GM12878 (cell line): ENCODE measurements around the gene MAPK8. TPM values are rescaled to one million over a fixed set of nuclear protein-coding genes. Genes with fewer than 3 reads are reported as not detected.

Source experiments
- ASH2L ChIP-seq: fragments of 300-600, 200-600 bp; sonication (generic); IDR thresholded peaks from 2 replicates; pipeline ENCODE4 v1.6.1; 2017; ENCODE audit warnings: low read depth, mild to moderate bottlenecking, borderline replicate concordance
- CBX3 ChIP-seq: fragments of 200-600 bp; sonication (generic); IDR thresholded peaks from 2 replicates; pipeline ENCODE4 v1.6.1; 2016; ENCODE audit warnings: low read depth, borderline replicate concordance
- CREM ChIP-seq: IDR thresholded peaks from 2 replicates; pipeline ENCODE4 v1.6.1; 2014; ENCODE audit warnings: antibody characterized with exemption, low read depth
- E2F4 ChIP-seq: IDR thresholded peaks from 2 replicates; pipeline ENCODE4 v1.6.1; 2012; ENCODE audit warnings: low read depth, low read length, improper control_type of control experiment
- EED ChIP-seq: sonication (generic); IDR thresholded peaks from 2 replicates; pipeline ENCODE4 v1.6.1; 2016; ENCODE audit warnings: antibody characterized with exemption, low read depth
- EGR1 ChIP-seq, 2 experiments: IDR thresholded peaks; 1 replicate in 1 of 2; 2 replicates in 1 of 2; pipeline ENCODE4 v1.6.1; 2011 to 2012; ENCODE audit warnings: low read depth in 2 of 2, low read length in 2 of 2, borderline replicate concordance in 1 of 2, mild to moderate bottlenecking in 1 of 2, moderate library complexity in 1 of 2
- FOXM1 ChIP-seq: IDR thresholded peaks from 2 replicates; pipeline ENCODE4 v1.6.1; 2012; ENCODE audit warnings: low read depth, mild to moderate bottlenecking, inconsistent platforms, low read length, moderate library complexity
- GATAD2B ChIP-seq: fragments of 450-650 bp; conservative IDR thresholded peaks from 2 replicates; pipeline ENCODE4 v1.6.1; 2017; ENCODE audit warnings: low read depth, mild to moderate bottlenecking, moderate library complexity
- IKZF1 ChIP-seq: fragments of 450-650 bp; conservative IDR thresholded peaks from 2 replicates; pipeline ENCODE4 v1.6.1; 2017; ENCODE audit warnings: antibody characterized with exemption, mild to moderate bottlenecking
- LARP7 ChIP-seq: fragments of 450-650 bp; IDR thresholded peaks from 2 replicates; pipeline ENCODE4 v1.6.1; 2017; ENCODE audit warnings: mild to moderate bottlenecking
- MAX ChIP-seq: IDR thresholded peaks from 2 replicates; pipeline ENCODE4 v1.6.1; 2012; ENCODE audit warnings: low read depth, low read length, improper control_type of control experiment
- MYC ChIP-seq: IDR thresholded peaks from 2 replicates; pipeline ENCODE4 v1.6.1; 2011; ENCODE audit warnings: mild to moderate bottlenecking, low read length, moderate library complexity, inconsistent platforms; ENCODE audit not compliant: insufficient read depth, insufficient replicate concordance, insufficient read length, severe bottlenecking
- NFYB ChIP-seq: IDR thresholded peaks from 2 replicates; pipeline ENCODE4 v1.6.1; 2011; ENCODE audit warnings: low read depth, mild to moderate bottlenecking, low read length, improper control_type of control experiment, moderate library complexity; ENCODE audit not compliant: insufficient read depth
- NR2C1 ChIP-seq: fragments of 450-650 bp; IDR thresholded peaks from 2 replicates; pipeline ENCODE4 v1.6.1; 2017; ENCODE audit warnings: antibody characterized with exemption, mild to moderate bottlenecking, moderate library complexity
- NR2F1 ChIP-seq: fragments of 450-650 bp; conservative IDR thresholded peaks from 2 replicates; pipeline ENCODE4 v1.6.1; 2017; ENCODE audit warnings: mild to moderate bottlenecking
- NRF1 ChIP-seq: conservative IDR thresholded peaks from 2 replicates; pipeline ENCODE4 v1.6.1; 2011; ENCODE audit warnings: mild to moderate bottlenecking, low read depth, low read length, improper control_type of control experiment
- POLR2A ChIP-seq: IDR thresholded peaks from 2 replicates; pipeline ENCODE4 v1.6.1; 2011; ENCODE audit warnings: low read depth, mild to moderate bottlenecking, low read length
- RB1 ChIP-seq: fragments of 450-650 bp; formaldehyde crosslinking; IDR thresholded peaks from 2 replicates; pipeline ENCODE4 v1.6.1; 2017; ENCODE audit warnings: mild to moderate bottlenecking, borderline replicate concordance
- RELA ChIP-seq: fragments of 450-650 bp; IDR thresholded peaks from 2 replicates; pipeline ENCODE4 v1.8.0; 2014; ENCODE audit warnings: borderline replicate concordance; ENCODE audit not compliant: partially characterized antibody
- RFX5 ChIP-seq: IDR thresholded peaks from 2 replicates; pipeline ENCODE4 v1.6.1; 2011; ENCODE audit warnings: low read depth, low read length, improper control_type of control experiment
- RUNX3 ChIP-seq: IDR thresholded peaks from 2 replicates; pipeline ENCODE4 v1.6.1; 2012; ENCODE audit warnings: low read length, inconsistent platforms
- SIN3A ChIP-seq: IDR thresholded peaks from 2 replicates; pipeline ENCODE4 v1.6.1; 2012; ENCODE audit warnings: low read depth, low read length, improper control_type of control experiment
- SP1 ChIP-seq: IDR thresholded peaks from one replicate; pipeline ENCODE4 v1.6.1; 2011; ENCODE audit warnings: low read depth, low read length
- TCF12 ChIP-seq: IDR thresholded peaks from 2 replicates; pipeline ENCODE4 v1.6.1; 2011; ENCODE audit warnings: low read depth, mild to moderate bottlenecking, low read length
- WRNIP1 ChIP-seq: IDR thresholded peaks from 2 replicates; pipeline ENCODE4 v1.6.1; 2011; ENCODE audit warnings: low read depth, low read length, improper control_type of control experiment, borderline replicate concordance
- ZNF217 ChIP-seq: fragments of 450-650 bp; IDR thresholded peaks from 2 replicates; pipeline ENCODE4 v1.6.1; 2017; ENCODE audit warnings: antibody characterized with exemption, mild to moderate bottlenecking
- ZNF24 ChIP-seq: fragments of 450-650 bp; IDR thresholded peaks from 2 replicates; pipeline ENCODE4 v1.6.1; 2017; ENCODE audit warnings: antibody characterized with exemption, mild to moderate bottlenecking
- ZNF274 ChIP-seq: IDR thresholded peaks from one replicate; pipeline ENCODE4 v1.8.0; 2011; ENCODE audit not compliant: insufficient read length, insufficient read depth
- ZSCAN29 ChIP-seq: fragments of 450-650 bp; IDR thresholded peaks from 2 replicates; pipeline ENCODE4 v1.6.1; 2017; ENCODE audit warnings: mild to moderate bottlenecking, moderate library complexity
- polyA plus RNA-seq, 11 experiments: library from polyadenylated mRNA; depleted of rRNA in 4 of 11; unstranded in 6 of 11; stranded (reverse) in 5 of 11; fragments of >200 nt; fragmentation: Nextera tagmentation in 4 of 11; fragmentation: Illumina TruSeq in 1 of 11; extraction: Ambion mirVana in 4 of 11; extraction: Trizol in 1 of 11; gene quantifications; 1 replicate in 1 of 11; 2 replicates in 10 of 11; pipeline versions ENCODE4 v1.2.1 to v1.2.3, GENCODE V29; 2011 to 2016; ENCODE audit warnings: inconsistent platforms in 2 of 11, missing spikeins in 2 of 11, low read depth in 1 of 11
- total RNA-seq, 4 experiments: library from RNA; depleted of rRNA in 3 of 4; stranded (reverse); fragments of >200 nt in 3 of 4; fragmentation: Illumina TruSeq in 1 of 4; extraction: Trizol in 1 of 4; gene quantifications; 2 replicates each; pipeline versions ENCODE4 v1.2.1 to v1.2.3, GENCODE V29; 2013 to 2021
- TF ChIP-seq, protein P1 (sequence below): IDR thresholded peaks from 2 replicates; pipeline ENCODE4 v1.6.1; 2011; ENCODE audit warnings: low read depth, low read length, improper control_type of control experiment, borderline replicate concordance
- TF ChIP-seq, protein P2 (sequence below): fragments of 450-650 bp; IDR thresholded peaks from 2 replicates; pipeline ENCODE4 v1.6.1; 2016; ENCODE audit warnings: mild to moderate bottlenecking

The MAPK8 gene
- total and polyA plus RNA-seq, 10 of the 15 experiments (the other 5 are each of a cell fraction or from before 2014, with no cell fraction given) = 3.9 to 102 (median 40.0) TPM

DNA sequence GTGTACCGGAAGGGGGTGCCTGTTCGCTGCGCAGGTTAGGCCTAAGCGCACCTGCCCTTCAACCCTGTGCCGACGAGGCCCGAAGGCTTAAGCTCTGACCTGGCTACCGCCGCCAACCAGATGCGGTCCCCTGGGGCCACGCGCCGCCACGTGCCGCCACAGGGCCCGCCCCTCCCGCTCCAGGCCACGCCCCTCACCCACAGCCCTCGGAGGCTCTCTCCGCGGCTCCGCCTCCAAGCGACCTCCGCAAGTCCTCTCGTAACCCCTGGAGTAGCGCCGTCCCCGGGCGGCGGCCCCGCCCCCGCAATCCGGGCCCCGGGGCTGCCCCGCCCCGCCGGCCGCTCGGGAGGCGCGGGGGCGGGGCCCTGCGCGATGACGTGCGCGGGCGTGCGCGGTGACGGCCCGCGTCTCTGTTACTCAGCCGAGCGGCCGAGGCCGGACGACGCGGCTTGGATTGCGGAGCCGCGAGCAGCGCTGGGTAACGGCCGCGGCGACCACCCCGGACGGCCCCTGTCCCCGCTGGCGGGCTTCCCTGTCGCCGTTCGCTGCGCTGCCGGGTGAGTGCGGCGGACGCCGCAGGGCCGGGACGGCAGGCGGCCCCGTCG lies at the start of gene MAPK8 (continued):
- no peak for TF ChIP-seq E2F4
- TF ChIP-seq EGR1 (IDR thresholded peaks at IDR 0.05; ENCODE audit: borderline replicate concordance in 1 of 2, low read depth in 2 of 2, low read length in 2 of 2) = peak; percentile 84 to 97
- TF ChIP-seq ZNF274 = no peak
- peak; percentile 86 for TF ChIP-seq NR2F1
- 0 out of 2 replicates have a peak, but pooled peaks have one; percentile 10 for TF ChIP-seq GATAD2B
- TF ChIP-seq RB1 = no peak
- peak; percentile 43; the same call in 1 of the 2 replicates for TF ChIP-seq NR2C1
- TF ChIP-seq, protein P1, sequence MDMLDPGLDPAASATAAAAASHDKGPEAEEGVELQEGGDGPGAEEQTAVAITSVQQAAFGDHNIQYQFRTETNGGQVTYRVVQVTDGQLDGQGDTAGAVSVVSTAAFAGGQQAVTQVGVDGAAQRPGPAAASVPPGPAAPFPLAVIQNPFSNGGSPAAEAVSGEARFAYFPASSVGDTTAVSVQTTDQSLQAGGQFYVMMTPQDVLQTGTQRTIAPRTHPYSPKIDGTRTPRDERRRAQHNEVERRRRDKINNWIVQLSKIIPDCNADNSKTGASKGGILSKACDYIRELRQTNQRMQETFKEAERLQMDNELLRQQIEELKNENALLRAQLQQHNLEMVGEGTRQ = peak; percentile 65
- TF ChIP-seq SP1 = peak; percentile 42
- peak; percentile 45; the same call in 1 of the 2 replicates for TF ChIP-seq SIN3A
- no peak for TF ChIP-seq WRNIP1
- TF ChIP-seq ZNF24 = 0 out of 2 replicates have a peak, but pooled peaks have one; percentile 14
- TF ChIP-seq FOXM1 = no peak
- 0 out of 2 replicates have a peak, but pooled peaks have one; percentile 43 for TF ChIP-seq ASH2L
- TF ChIP-seq RELA = peak; percentile 12
- peak; percentile 95 for TF ChIP-seq POLR2A
- peak; percentile 37; the same call in 1 of the 2 replicates for TF ChIP-seq LARP7
- TF ChIP-seq CBX3 = no peak
- no peak for TF ChIP-seq EED
- 0 out of 2 replicates have a peak, but pooled peaks have one; percentile 9 for TF ChIP-seq TCF12
- 0 out of 2 replicates have a peak, but pooled peaks have one; percentile 34 for TF ChIP-seq ZSCAN29
- 0 out of 2 replicates have a peak, but pooled peaks have one; percentile 25 for TF ChIP-seq NFYB
- peak; percentile 72 for TF ChIP-seq IKZF1
- TF ChIP-seq MYC = peak; percentile 51
- TF ChIP-seq RUNX3 = peak; percentile 18; the same call in 1 of the 2 replicates
- TF ChIP-seq, protein P2, sequence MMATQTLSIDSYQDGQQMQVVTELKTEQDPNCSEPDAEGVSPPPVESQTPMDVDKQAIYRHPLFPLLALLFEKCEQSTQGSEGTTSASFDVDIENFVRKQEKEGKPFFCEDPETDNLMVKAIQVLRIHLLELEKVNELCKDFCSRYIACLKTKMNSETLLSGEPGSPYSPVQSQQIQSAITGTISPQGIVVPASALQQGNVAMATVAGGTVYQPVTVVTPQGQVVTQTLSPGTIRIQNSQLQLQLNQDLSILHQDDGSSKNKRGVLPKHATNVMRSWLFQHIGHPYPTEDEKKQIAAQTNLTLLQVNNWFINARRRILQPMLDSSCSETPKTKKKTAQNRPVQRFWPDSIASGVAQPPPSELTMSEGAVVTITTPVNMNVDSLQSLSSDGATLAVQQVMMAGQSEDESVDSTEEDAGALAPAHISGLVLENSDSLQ = 0 out of 2 replicates have a peak, but pooled peaks have one; percentile 22
- TF ChIP-seq MAX = peak; percentile 95
- peak; percentile 61 for TF ChIP-seq CREM
- peak; percentile 47 for TF ChIP-seq NRF1
- 0 out of 2 replicates have a peak, but pooled peaks have one; percentile 31 for TF ChIP-seq RFX5
- TF ChIP-seq ZNF217 = no peak
